ENCODE measurements around the gene CARNS1.

GRCh38 chr11:67436459-67437081 is 21.1 kb downstream of the CARNS1 start:
- TF ChIP-seq, protein P1, sequence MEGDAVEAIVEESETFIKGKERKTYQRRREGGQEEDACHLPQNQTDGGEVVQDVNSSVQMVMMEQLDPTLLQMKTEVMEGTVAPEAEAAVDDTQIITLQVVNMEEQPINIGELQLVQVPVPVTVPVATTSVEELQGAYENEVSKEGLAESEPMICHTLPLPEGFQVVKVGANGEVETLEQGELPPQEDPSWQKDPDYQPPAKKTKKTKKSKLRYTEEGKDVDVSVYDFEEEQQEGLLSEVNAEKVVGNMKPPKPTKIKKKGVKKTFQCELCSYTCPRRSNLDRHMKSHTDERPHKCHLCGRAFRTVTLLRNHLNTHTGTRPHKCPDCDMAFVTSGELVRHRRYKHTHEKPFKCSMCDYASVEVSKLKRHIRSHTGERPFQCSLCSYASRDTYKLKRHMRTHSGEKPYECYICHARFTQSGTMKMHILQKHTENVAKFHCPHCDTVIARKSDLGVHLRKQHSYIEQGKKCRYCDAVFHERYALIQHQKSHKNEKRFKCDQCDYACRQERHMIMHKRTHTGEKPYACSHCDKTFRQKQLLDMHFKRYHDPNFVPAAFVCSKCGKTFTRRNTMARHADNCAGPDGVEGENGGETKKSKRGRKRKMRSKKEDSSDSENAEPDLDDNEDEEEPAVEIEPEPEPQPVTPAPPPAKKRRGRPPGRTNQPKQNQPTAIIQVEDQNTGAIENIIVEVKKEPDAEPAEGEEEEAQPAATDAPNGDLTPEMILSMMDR (conservative IDR thresholded peaks at IDR 0.05) = no peak
- no peak for TF ChIP-seq ZFX (IDR thresholded peaks at IDR 0.05)
